Bronchial smooth muscle cell (primary cell): ENCODE measurements around the gene TTLL10. TPM values are rescaled to one million over a fixed set of nuclear protein-coding genes. Genes with fewer than 3 reads are reported as not detected.

Experiments used
- total RNA-seq: library from RNA; depleted of rRNA; stranded (reverse); fragments of >200 nt; gene quantifications from 2 replicates; pipeline ENCODE4 v1.2.1, GENCODE V29; 2014

Gene TTLL10, protein sequence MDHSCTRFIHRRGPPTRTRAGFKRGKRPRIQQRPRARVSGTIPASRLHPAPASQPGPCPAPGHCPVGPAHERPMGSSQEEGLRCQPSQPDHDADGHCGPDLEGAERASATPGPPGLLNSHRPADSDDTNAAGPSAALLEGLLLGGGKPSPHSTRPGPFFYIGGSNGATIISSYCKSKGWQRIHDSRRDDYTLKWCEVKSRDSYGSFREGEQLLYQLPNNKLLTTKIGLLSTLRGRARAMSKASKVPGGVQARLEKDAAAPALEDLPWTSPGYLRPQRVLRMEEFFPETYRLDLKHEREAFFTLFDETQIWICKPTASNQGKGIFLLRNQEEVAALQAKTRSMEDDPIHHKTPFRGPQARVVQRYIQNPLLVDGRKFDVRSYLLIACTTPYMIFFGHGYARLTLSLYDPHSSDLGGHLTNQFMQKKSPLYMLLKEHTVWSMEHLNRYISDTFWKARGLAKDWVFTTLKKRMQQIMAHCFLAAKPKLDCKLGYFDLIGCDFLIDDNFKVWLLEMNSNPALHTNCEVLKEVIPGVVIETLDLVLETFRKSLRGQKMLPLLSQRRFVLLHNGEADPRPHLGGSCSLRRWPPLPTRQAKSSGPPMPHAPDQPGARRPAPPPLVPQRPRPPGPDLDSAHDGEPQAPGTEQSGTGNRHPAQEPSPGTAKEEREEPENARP
- not detected in 2 replicates for total RNA-seq

DNA sequence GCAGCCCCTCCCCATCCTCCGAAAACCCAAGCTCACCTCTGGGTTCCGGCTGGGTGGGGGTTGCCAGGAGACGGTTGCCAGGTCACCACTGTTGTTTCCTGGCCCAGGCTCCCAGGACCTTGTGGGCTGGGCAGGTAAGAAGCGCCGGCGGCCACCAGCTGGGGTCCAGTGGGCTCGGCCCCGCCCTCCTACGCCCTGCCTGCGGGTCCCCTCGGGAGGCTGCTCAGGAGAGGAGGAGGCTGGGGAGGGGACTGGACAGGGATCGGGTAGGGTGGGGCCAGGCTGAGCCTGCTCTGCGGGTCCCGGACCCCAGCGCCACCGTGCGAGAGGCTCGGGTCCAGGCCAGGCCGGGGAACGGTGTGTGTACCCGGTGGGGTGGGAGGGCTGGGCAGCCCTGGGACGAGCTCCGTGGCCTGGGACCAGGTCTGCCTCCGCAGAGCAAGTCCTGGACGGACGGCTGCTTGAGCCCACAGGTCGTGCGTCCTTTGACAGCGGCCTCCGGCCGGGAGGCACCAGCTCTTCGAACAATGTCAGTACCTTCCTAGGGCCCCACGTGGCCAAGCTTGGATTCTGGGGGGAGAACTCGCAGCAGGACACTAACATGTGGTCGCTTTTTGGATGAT is at the start of gene TTLL10:
Gene TTLL10 (plus strand): TSS at position 88 of the 623 bp plus-strand sequence. CDS start 5,336 bp downstream, outside the sequence.

GRCh38 chr1:1206376-1206965 is 32.8 kb downstream of the TTLL10 start, which contains the start of gene TNFRSF18:
Gene TNFRSF18 (minus strand): TSS chr1:1206592. CDS start chr1:1206571, 21 bp downstream.

GRCh38 chr1:1213345-1214265 is 39.9 kb downstream of the TTLL10 start, which contains the start of gene TNFRSF4:
Gene TNFRSF4 (minus strand): TSS chr1:1214153. CDS start chr1:1214127, 26 bp downstream.

GRCh38 chr1:1231400-1232207 is 57.9 kb downstream of the TTLL10 start, which contains the start of gene SDF4:
Gene SDF4 (minus strand): TSS chr1:1232001. CDS start chr1:1228772, 3,229 bp downstream.

GRCh38 chr1:1232208-1232795 is 58.6 kb downstream of the TTLL10 start, which contains the start of gene B3GALT6:
Gene B3GALT6 (plus strand): TSS chr1:1232237. CDS start chr1:1232279, 42 bp downstream.

GRCh38 chr1:1246577-1247340 is 73.1 kb downstream of the TTLL10 start, which contains the start of gene C1QTNF12:
Gene C1QTNF12 (minus strand): TSS chr1:1246722. CDS start chr1:1246690, 32 bp downstream.

Other genes with a start within 250 kb of the TTLL10 start
- gene SAMD11, start 250.0 kb upstream of the TTLL10 start, total RNA-seq = 7.5 and 30.3 TPM in 2 replicates
- gene NOC2L, start 214.6 kb upstream of the TTLL10 start, total RNA-seq = 74.6 and 75.0 TPM in 2 replicates
- gene KLHL17, start 213.3 kb upstream of the TTLL10 start, total RNA-seq = 4.9 and 6.9 TPM in 2 replicates
- gene PLEKHN1, start 207.4 kb upstream of the TTLL10 start, total RNA-seq = 0.09 and 0.63 TPM in 2 replicates
- under 0.01 TPM in 1 of 2 replicates, not detected in the other for gene PERM1, start 191.8 kb upstream of the TTLL10 start, total RNA-seq
- gene HES4, start 173.8 kb upstream of the TTLL10 start, total RNA-seq = 0.43 and 1.1 TPM in 2 replicates
- gene ISG15, start 160.4 kb upstream of the TTLL10 start, total RNA-seq = 95.7 and 131 TPM in 2 replicates
- gene AGRN, start 153.8 kb upstream of the TTLL10 start, total RNA-seq = 22.7 and 38.8 TPM in 2 replicates
- gene RNF223, start 99.6 kb upstream of the TTLL10 start, total RNA-seq = under 0.01 TPM in 1 of 2 replicates, not detected in the other
- gene C1orf159, start 57.8 kb upstream of the TTLL10 start, total RNA-seq = 2.1 and 3.2 TPM in 2 replicates
- gene TNFRSF18, start 32.7 kb downstream of the TTLL10 start, total RNA-seq = 0.34 and 0.79 TPM in 2 replicates
- gene TNFRSF4, start 40.3 kb downstream of the TTLL10 start, total RNA-seq = under 0.01 TPM in 1 of 2 replicates, not detected in the other
- gene SDF4, start 58.1 kb downstream of the TTLL10 start, total RNA-seq = 136 and 144 TPM in 2 replicates
- gene B3GALT6, start 58.4 kb downstream of the TTLL10 start, total RNA-seq = 10.1 and 14.0 TPM in 2 replicates
- gene C1QTNF12, start 72.8 kb downstream of the TTLL10 start, total RNA-seq = 2.1 and 2.8 TPM in 2 replicates
- gene UBE2J2, start 100.0 kb downstream of the TTLL10 start, total RNA-seq = 23.4 and 30.9 TPM in 2 replicates
- 1.2 and 1.3 TPM in 2 replicates for gene SCNN1D, start 106.6 kb downstream of the TTLL10 start, total RNA-seq
- 66.0 and 87.7 TPM in 2 replicates for gene ACAP3, start 134.1 kb downstream of the TTLL10 start, total RNA-seq
- 9.6 and 9.9 TPM in 2 replicates for gene PUSL1, start 134.7 kb downstream of the TTLL10 start, total RNA-seq
- gene INTS11, start 150.8 kb downstream of the TTLL10 start, total RNA-seq = 56.0 and 74.6 TPM in 2 replicates
- gene CPTP, start 150.9 kb downstream of the TTLL10 start, total RNA-seq = 4.1 and 6.8 TPM in 2 replicates
- gene TAS1R3, start 157.4 kb downstream of the TTLL10 start, total RNA-seq = 0.16 and 0.17 TPM in 2 replicates
- 67.0 and 107 TPM in 2 replicates for gene DVL1, start 175.5 kb downstream of the TTLL10 start, total RNA-seq
- gene MXRA8, start 184.7 kb downstream of the TTLL10 start, total RNA-seq = 273 and 326 TPM in 2 replicates
- gene AURKAIP1, start 201.3 kb downstream of the TTLL10 start, total RNA-seq = 53.0 and 102 TPM in 2 replicates
- 115 and 141 TPM in 2 replicates for gene CCNL2, start 225.5 kb downstream of the TTLL10 start, total RNA-seq
- 86.0 and 91.9 TPM in 2 replicates for gene MRPL20, start 233.4 kb downstream of the TTLL10 start, total RNA-seq
- gene ANKRD65, start 247.4 kb downstream of the TTLL10 start, total RNA-seq = 1.1 and 1.9 TPM in 2 replicates